DND-41 (cell line): Measurements from ENCODE around the gene GYG1.

ENCODE experiments used
- CTCF ChIP-seq: IDR thresholded peaks from 2 replicates; pipeline ENCODE4 v1.5.1; 2012; ENCODE audit warnings: borderline replicate concordance, low read length, moderate library complexity, mild to moderate bottlenecking; ENCODE audit not compliant: poor library complexity, severe bottlenecking; ENCODE audit errors: extremely low read depth
- EZH2 ChIP-seq: IDR thresholded peaks from 3 replicates; pipeline ENCODE4 v1.6.1; 2012; ENCODE audit warnings: borderline replicate concordance, low read depth, mild to moderate bottlenecking, moderate library complexity, low read length, inconsistent platforms; ENCODE audit not compliant: severe bottlenecking

DNA sequence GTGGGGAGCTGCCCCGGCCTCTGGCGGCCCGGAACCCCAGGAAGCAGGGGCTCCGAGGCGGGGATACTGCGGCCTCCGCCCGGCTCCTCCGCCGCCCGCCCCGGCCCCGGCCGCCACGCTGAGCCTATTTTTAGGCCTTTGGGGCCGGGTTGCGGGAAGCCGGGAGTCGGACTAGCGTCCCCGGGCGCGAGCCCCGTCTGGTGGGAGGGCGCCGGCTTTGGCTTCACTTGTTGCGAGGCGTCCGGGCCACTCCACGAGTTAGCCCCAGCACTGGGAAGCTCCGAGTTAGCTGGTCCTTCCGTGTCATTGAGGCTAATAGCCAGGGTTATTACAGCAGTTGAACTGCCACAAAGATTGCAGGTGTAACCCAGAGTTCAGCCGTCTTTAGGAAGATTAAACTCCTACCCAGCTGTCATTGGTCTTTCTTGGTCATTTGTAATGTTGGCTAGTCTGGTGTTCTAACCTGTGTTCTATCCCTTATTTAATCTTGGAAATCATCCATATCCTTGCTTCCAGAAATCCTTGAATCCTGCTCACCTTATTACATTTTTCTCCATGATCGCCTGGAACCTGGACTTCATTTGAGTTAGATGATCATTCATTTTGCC lies 791 bp downstream of the GYG1 start:
- no peak for TF ChIP-seq CTCF
- no peak for TF ChIP-seq EZH2
